Measurements from ENCODE around the gene EAF1. TPM values are rescaled to one million over a fixed set of nuclear protein-coding genes. Genes with fewer than 3 reads are reported as not detected.

The EAF1 gene
- polyA plus RNA-seq, 3 donors = 9.0 to 44.0 (median 9.1) TPM

DNA sequence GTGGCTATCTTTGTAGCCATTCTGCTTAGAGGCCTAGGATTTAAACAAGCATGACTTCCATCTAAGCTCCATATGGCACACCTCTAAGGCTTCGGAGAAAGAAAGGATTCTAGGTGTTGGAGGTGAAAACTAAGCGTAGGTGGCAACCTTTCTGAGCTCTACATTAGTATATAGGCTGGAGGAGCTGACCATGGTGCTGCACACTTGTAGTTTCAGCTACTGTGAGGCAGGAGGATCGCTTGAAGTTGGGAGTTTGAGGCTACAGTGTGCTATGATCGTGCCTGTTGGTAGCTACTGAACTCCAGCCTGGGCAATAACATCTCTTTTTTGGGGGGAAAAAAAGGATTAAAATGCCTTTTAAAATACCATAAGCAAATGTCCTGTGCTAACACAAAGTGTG lies 7.4 kb downstream of the EAF1 start:
- Histone ChIP-seq H3K9me3 (replicated peaks in 1 of 2; ENCODE audit: control insufficient read depth in 1 of 2, insufficient read depth in 1 of 2, low read length in 2 of 2) (no peaks in the 10 kb centered on the region), H2AFZ (ENCODE audit: insufficient read depth, low read depth, low read length, poor library complexity, severe bottlenecking) (no peak overlapping the region), H3K4me3 (replicated peaks in 1 of 3; ENCODE audit: low read depth in 2 of 3, low read length in 3 of 3) (no peak overlapping the region), H3K4me1 (ENCODE audit: control insufficient read depth in 1 of 2, insufficient read depth in 2 of 2, low read length in 2 of 2) (peaks cover 21 to 26% of the 10 kb centered on the region in 2 donors), H3K4me2 (replicated peaks; ENCODE audit: extremely low read depth, low read length, poor library complexity, severe bottlenecking) (no peak overlapping the region), H3K9ac (ENCODE audit: insufficient read depth, low read length, poor library complexity, severe bottlenecking) (no peak overlapping the region), H3K36me3 (replicated peaks in 1 of 2; ENCODE audit: control insufficient read depth in 1 of 2, insufficient read depth in 2 of 2, low read length in 2 of 2) (peaks cover 86% of the 10 kb centered on the region in 2 donors), H3K79me2 (ENCODE audit: insufficient read depth, low read length) (peaks cover 65% of the 10 kb centered on the region), H3K27ac (ENCODE audit: low read depth in 1 of 2, low read length in 2 of 2) (no peak overlapping the region), H4K20me1 (ENCODE audit: insufficient read depth, low read length) (peaks cover 40% of the 10 kb centered on the region), H3K27me3 (ENCODE audit: control insufficient read depth in 2 of 2, insufficient read depth in 2 of 2, low read length in 2 of 2) (no peaks in the 10 kb centered on the region)
- H3K9me3 Mint-ChIP-seq = peaks cover 0 to under 1% (median 0%) of the 10 kb centered on the region in 7 donors
- intact Hi-C loops (cut with micrococcal nuclease) = no loop called here
- TF ChIP-seq, protein P1, sequence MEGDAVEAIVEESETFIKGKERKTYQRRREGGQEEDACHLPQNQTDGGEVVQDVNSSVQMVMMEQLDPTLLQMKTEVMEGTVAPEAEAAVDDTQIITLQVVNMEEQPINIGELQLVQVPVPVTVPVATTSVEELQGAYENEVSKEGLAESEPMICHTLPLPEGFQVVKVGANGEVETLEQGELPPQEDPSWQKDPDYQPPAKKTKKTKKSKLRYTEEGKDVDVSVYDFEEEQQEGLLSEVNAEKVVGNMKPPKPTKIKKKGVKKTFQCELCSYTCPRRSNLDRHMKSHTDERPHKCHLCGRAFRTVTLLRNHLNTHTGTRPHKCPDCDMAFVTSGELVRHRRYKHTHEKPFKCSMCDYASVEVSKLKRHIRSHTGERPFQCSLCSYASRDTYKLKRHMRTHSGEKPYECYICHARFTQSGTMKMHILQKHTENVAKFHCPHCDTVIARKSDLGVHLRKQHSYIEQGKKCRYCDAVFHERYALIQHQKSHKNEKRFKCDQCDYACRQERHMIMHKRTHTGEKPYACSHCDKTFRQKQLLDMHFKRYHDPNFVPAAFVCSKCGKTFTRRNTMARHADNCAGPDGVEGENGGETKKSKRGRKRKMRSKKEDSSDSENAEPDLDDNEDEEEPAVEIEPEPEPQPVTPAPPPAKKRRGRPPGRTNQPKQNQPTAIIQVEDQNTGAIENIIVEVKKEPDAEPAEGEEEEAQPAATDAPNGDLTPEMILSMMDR (IDR thresholded peaks at IDR 0.05) = no peak
- no CpG with 5 or more reads among the region's 4 CpGs for WGBS (ENCODE audit: insufficient coverage)
- peaks cover 84 to 91% of the 10 kb centered on the region in 2 donors for H3K36me3 Mint-ChIP-seq
- DNase-seq = no peak
- peaks cover 40% of the 10 kb centered on the region for H3K4me1 Mint-ChIP-seq
- H3K4me3 Mint-ChIP-seq = no peak overlapping the region
- peaks cover 0 to 1% (median 0%) of the 10 kb centered on the region in 3 donors for H3K27me3 Mint-ChIP-seq (ENCODE audit: low read depth in 3 of 3)
- peak overlapping the region in 3 of 7 donors; percentile 26 to 66 (median 49) for H3K27ac Mint-ChIP-seq

DNA sequence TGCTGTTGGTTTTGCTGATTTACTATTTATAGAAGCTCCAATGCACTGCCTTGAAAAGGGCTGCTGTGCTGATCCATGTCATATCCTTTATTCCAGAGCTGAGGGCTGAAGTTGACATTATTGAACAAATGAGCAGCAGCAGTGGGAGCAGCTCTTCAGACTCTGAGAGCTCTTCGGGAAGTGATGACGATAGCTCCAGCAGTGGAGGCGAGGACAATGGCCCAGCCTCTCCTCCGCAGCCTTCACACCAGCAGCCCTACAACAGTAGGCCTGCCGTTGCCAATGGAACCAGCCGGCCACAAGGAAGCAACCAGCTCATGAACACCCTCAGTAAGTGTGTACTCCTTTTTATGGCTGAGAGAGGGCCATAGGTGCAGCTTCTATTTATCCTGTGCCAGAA lies 8.8 kb downstream of the EAF1 start:
- TF ChIP-seq, protein P1 (IDR thresholded peaks at IDR 0.05) = no peak
- no peak overlapping the region for H2AFZ ChIP-seq (ENCODE audit: insufficient read depth, low read depth, low read length, poor library complexity, severe bottlenecking)
- H3K4me2 ChIP-seq (replicated peaks; ENCODE audit: extremely low read depth, low read length, poor library complexity, severe bottlenecking) = no peak overlapping the region
- Mint-ChIP-seq H3K27ac (peak overlapping the region in 6 of 7 donors; percentile 55 to 96 (median 74)), H3K36me3 (peaks cover 85 to 94% of the 10 kb centered on the region in 2 donors), H3K9me3 (peaks cover 0 to 2% (median 0%) of the 10 kb centered on the region in 7 donors), H3K4me3 (no peak overlapping the region), H3K4me1 (peaks cover 45% of the 10 kb centered on the region), H3K27me3 (ENCODE audit: low read depth in 3 of 3) (peaks cover 0 to 1% (median 0%) of the 10 kb centered on the region in 3 donors)
- WGBS (ENCODE audit: insufficient coverage) = no CpG with 5 or more reads among the region's 6 CpGs
- H3K4me3 ChIP-seq (replicated peaks in 1 of 3; ENCODE audit: low read depth in 2 of 3, low read length in 3 of 3) = no peak overlapping the region
- no peaks in the 10 kb centered on the region for H3K9me3 ChIP-seq (replicated peaks in 1 of 2; ENCODE audit: control insufficient read depth in 1 of 2, insufficient read depth in 1 of 2, low read length in 2 of 2)
- peaks cover 80 to 82% of the 10 kb centered on the region in 2 donors for H3K36me3 ChIP-seq (replicated peaks in 1 of 2; ENCODE audit: control insufficient read depth in 1 of 2, insufficient read depth in 2 of 2, low read length in 2 of 2)
- no peak overlapping the region for H3K9ac ChIP-seq (ENCODE audit: insufficient read depth, low read length, poor library complexity, severe bottlenecking)
- H3K27ac ChIP-seq (ENCODE audit: low read depth in 1 of 2, low read length in 2 of 2) = no peak overlapping the region
- peaks cover 25% of the 10 kb centered on the region for H4K20me1 ChIP-seq (ENCODE audit: insufficient read depth, low read length)
- intact Hi-C loops (cut with micrococcal nuclease) = no loop called here
- peaks cover 36 to 39% of the 10 kb centered on the region in 2 donors for H3K4me1 ChIP-seq (ENCODE audit: control insufficient read depth in 1 of 2, insufficient read depth in 2 of 2, low read length in 2 of 2)
- DNase-seq = no peak
- peaks cover 56% of the 10 kb centered on the region for H3K79me2 ChIP-seq (ENCODE audit: insufficient read depth, low read length)
- no peaks in the 10 kb centered on the region for H3K27me3 ChIP-seq (ENCODE audit: control insufficient read depth in 2 of 2, insufficient read depth in 2 of 2, low read length in 2 of 2)

All from CD14-positive monocyte (primary cell).